Activated naive CD4-positive, alpha-beta T cell treated with anti-CD3 and anti-CD28 coated beads, Interleukin-2, amount 10 ng/mL, durations not matched to agents 7 days and 5 days (primary cell): ENCODE data around the gene CANT1.
"Not testable (repeated sequence)": the region's sequence is repeated elsewhere in the genome, so short reads cannot be mapped to it uniquely, and the experiment has no call there.

Experiments
- CTCF ChIA-PET: fragments of 350-600 bp; sonication (Branson Sonifier 250); formaldehyde crosslinking; loops from one replicate; lab custom pipeline; 2021; ENCODE audit warnings: antibody characterized with exemption; lab: Charles Lee
- DNase-seq: peaks from one replicate; pipeline ENCODE4 v3.0.0-alpha.2; 2020
- H3K27ac Mint-ChIP-seq: one replicate; pipeline ENCODE4 v1.8.0; 2021; ENCODE audit warnings: mild to moderate bottlenecking, moderate library complexity, mixed read lengths
- H3K27me3 Mint-ChIP-seq: one replicate; pipeline ENCODE4 v1.8.0; 2021; ENCODE audit warnings: mild to moderate bottlenecking, mixed read lengths
- H3K36me3 Mint-ChIP-seq: one replicate; pipeline ENCODE4 v1.8.0; 2021; ENCODE audit warnings: mixed read lengths
- H3K4me1 Mint-ChIP-seq: one replicate; pipeline ENCODE4 v1.8.0; 2021; ENCODE audit warnings: mixed read lengths
- H3K4me3 Mint-ChIP-seq: one replicate; pipeline ENCODE4 v1.8.0; 2021; ENCODE audit warnings: mild to moderate bottlenecking, moderate library complexity, mixed read lengths
- H3K9me3 Mint-ChIP-seq: one replicate; pipeline ENCODE4 v1.8.0; 2021; ENCODE audit warnings: mixed read lengths

Gene CANT1

GRCh38 chr17:78959803-78960202 is 49.8 kb downstream of the CANT1 start:
- H3K4me1 Mint-ChIP-seq: no peaks in the 10 kb centered on the region
- no peak overlapping the region for H3K27ac Mint-ChIP-seq
- H3K36me3 Mint-ChIP-seq: no peaks in the 10 kb centered on the region
- H3K9me3 Mint-ChIP-seq: no peaks in the 10 kb centered on the region
- CTCF ChIA-PET: no interaction called here
- DNase-seq: no peak
- no peak overlapping the region for H3K4me3 Mint-ChIP-seq
- H3K27me3 Mint-ChIP-seq: peaks cover 3% of the 10 kb centered on the region

- Mint-ChIP-seq H3K4me3 (no peak overlapping the region), H3K9me3 (no peaks in the 10 kb centered on the region), H3K27ac (no peak overlapping the region), H3K36me3 (no peaks in the 10 kb centered on the region), H3K27me3 (peaks cover 4% of the 10 kb centered on the region), H3K4me1 (no peaks in the 10 kb centered on the region)
- CTCF ChIA-PET: interaction anchor here (1.1 kb wide), 1 partner anchor 15 kb away, joined by 3 read pairs; no protein-coding TSS in a partner anchor
- no peak for DNase-seq
Measured at GRCh38 chr17:78958641-78959127, 50.9 kb downstream of the CANT1 start.

GRCh38 chr17:78957128-78957527 is 52.4 kb downstream of the CANT1 start:
- Mint-ChIP-seq H3K27me3 (peaks cover 13% of the 10 kb centered on the region), H3K36me3 (no peaks in the 10 kb centered on the region), H3K4me3 (no peak overlapping the region), H3K27ac (no peak overlapping the region), H3K4me1 (no peaks in the 10 kb centered on the region), H3K9me3 (no peaks in the 10 kb centered on the region)
- DNase-seq: no peak
- CTCF ChIA-PET: no interaction called here

DNA sequence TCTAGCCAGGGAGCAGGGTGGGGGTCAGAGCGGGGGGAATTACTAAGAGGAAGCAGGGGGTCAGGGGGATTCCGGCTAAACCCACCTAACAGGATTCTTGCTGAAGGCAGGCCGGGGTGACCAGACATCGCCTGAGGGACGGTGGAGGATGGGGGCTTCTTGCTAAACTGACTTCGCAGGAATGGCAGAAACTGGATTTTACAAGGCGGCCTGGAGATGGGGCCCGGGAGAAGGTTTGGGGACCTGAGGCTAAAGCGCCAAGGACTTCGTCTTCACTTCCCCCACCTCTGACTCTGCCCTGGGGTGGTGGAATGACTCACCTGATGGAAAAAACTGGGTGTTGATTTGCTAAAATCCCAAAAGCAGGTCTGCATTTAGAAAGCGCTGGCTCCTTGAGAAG is 53.3 kb downstream of the CANT1 start:
- CTCF ChIA-PET: no interaction called here
- no peak for DNase-seq
- H3K9me3 Mint-ChIP-seq: peaks cover 3% of the 10 kb centered on the region
- H3K27ac Mint-ChIP-seq: no peak overlapping the region
- peaks cover 16% of the 10 kb centered on the region for H3K27me3 Mint-ChIP-seq
- no peak overlapping the region for H3K4me3 Mint-ChIP-seq
- no peaks in the 10 kb centered on the region for H3K4me1 Mint-ChIP-seq
- H3K36me3 Mint-ChIP-seq: no peaks in the 10 kb centered on the region

DNA sequence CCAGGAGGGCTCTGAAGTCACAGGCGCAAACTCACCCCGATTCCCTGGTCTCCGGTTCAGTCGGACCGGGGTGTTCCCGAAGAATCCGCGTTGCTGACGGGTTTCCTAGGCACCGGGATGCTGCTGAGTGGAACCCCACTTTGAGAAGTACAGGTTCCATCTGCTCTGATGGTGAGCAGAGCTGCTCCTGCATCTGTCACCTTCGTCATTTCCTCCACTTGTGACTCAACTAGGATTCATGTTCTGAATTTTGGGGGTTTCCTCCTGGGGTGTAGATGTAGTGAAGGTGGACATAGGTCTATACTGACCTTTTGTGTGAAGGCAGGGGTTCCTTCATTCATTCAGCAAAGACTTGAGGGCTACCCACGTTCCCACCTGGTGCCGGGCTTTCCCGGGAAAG is 54.9 kb downstream of the CANT1 start:
- H3K36me3 Mint-ChIP-seq: no peaks in the 10 kb centered on the region
- no peak for DNase-seq
- no peak overlapping the region for H3K4me3 Mint-ChIP-seq
- H3K4me1 Mint-ChIP-seq: no peaks in the 10 kb centered on the region
- H3K27me3 Mint-ChIP-seq: peaks cover 19% of the 10 kb centered on the region
- peaks cover 17% of the 10 kb centered on the region for H3K9me3 Mint-ChIP-seq
- CTCF ChIA-PET: no interaction called here
- H3K27ac Mint-ChIP-seq: no peak overlapping the region

DNA sequence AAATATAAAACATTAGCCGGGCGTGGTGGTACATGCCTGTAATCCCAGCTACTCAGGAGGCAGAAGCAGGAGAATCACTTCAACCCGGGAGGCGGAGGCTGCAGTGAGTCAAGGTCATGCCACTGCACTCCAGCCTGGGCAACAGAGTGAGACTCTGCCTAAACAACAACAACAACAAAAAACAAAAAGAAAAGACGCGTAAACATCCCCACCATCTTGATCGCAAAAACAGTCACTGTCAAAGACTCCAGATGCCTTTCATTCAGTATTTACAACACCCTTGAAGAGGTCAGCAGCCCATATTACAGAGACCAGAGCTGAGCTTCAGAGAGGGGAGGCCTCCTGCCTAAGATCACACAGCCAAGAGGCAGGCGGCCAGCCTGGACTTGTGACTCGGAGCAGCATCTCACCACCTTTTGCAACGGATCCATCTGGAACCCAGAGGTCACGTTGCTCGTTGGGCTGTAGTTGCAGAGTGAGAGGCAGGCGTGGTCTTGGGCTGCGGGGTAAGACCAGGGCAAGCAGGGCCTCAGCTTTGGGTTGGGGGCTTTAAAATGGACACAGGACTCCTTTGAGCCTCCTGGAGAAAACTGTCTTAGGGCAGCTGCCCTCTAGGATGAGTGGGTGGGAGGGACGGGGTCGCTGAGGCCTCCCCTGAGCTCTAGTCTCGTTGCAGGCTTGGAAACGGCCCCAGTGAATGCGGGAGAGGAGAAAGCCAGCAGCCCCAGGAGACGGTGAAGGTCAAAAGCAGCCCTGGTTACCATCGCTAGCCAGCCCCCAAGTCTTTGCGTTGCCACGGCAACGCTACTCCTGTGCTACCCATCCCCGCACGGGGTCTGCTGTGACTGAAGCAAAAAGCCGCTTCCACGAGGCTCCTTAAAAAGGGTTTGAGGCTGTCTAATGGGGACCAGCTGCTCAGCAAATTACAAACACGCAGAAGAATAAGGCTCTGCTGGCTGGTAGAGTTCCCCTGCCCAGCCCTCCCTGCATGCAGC is 55.9 kb downstream of the CANT1 start:
- Mint-ChIP-seq H3K9me3 (peaks cover 21% of the 10 kb centered on the region), H3K27ac (no peak overlapping the region), H3K27me3 (peaks cover 23% of the 10 kb centered on the region), H3K36me3 (no peaks in the 10 kb centered on the region), H3K4me3 (no peak overlapping the region), H3K4me1 (no peaks in the 10 kb centered on the region)
- CTCF ChIA-PET: no interaction called here
- no peak for DNase-seq

GRCh38 chr17:78952706-78953105 is 56.9 kb downstream of the CANT1 start:
- Mint-ChIP-seq H3K27ac (no peak overlapping the region), H3K4me3 (no peak overlapping the region), H3K27me3 (peaks cover 23% of the 10 kb centered on the region), H3K36me3 (no peaks in the 10 kb centered on the region), H3K9me3 (peaks cover 21% of the 10 kb centered on the region), H3K4me1 (no peaks in the 10 kb centered on the region)
- CTCF ChIA-PET: interaction anchor here (0.6 kb wide), 1 partner anchor 89 kb away, joined by 3 read pairs; no protein-coding TSS in a partner anchor
- DNase-seq: no peak

- no peaks in the 10 kb centered on the region for H3K4me1 Mint-ChIP-seq
- peaks cover 21% of the 10 kb centered on the region for H3K9me3 Mint-ChIP-seq
- no peaks in the 10 kb centered on the region for H3K36me3 Mint-ChIP-seq
- no peak for DNase-seq
- no peak overlapping the region for H3K27ac Mint-ChIP-seq
- CTCF ChIA-PET: no interaction called here
- H3K27me3 Mint-ChIP-seq: peaks cover 23% of the 10 kb centered on the region
- H3K4me3 Mint-ChIP-seq: no peak overlapping the region
Measured at GRCh38 chr17:78951967-78952551, 57.5 kb downstream of the CANT1 start.

DNA sequence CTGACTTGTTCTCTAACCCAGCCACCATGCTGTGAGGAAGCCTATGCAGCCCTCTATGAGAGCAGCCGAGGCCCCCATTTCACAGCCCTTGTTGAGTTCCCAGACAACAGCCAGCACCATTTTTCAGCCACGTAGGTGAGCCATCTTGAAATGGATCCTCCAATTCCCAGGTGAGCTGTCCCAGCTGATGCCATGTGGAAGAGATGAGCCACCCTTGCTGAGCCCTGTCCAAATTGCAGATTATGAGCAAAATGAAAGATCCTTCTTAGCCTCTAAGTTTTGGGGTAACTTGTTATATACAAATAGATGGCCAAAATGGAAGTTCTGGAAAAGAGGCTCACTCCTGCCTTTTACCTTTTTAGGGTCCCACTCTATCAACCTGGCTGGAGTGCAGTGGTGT is 58.7 kb downstream of the CANT1 start:
- CTCF ChIA-PET: no interaction called here
- no peaks in the 10 kb centered on the region for H3K4me1 Mint-ChIP-seq
- no peak for DNase-seq
- peaks cover 21% of the 10 kb centered on the region for H3K9me3 Mint-ChIP-seq
- no peaks in the 10 kb centered on the region for H3K36me3 Mint-ChIP-seq
- H3K4me3 Mint-ChIP-seq: no peak overlapping the region
- H3K27me3 Mint-ChIP-seq: peaks cover 23% of the 10 kb centered on the region
- H3K27ac Mint-ChIP-seq: no peak overlapping the region

- Mint-ChIP-seq H3K36me3 (no peaks in the 10 kb centered on the region), H3K27me3 (peaks cover 34% of the 10 kb centered on the region), H3K9me3 (peaks cover 21% of the 10 kb centered on the region), H3K4me3 (no peak overlapping the region), H3K4me1 (no peaks in the 10 kb centered on the region), H3K27ac (no peak overlapping the region)
- DNase-seq: no peak
- CTCF ChIA-PET: interaction anchor here (1.1 kb wide), 1 partner anchor 82 kb away, joined by 3 read pairs; no protein-coding TSS in a partner anchor
Measured at GRCh38 chr17:78947235-78948149, 62.1 kb downstream of the CANT1 start.

DNA sequence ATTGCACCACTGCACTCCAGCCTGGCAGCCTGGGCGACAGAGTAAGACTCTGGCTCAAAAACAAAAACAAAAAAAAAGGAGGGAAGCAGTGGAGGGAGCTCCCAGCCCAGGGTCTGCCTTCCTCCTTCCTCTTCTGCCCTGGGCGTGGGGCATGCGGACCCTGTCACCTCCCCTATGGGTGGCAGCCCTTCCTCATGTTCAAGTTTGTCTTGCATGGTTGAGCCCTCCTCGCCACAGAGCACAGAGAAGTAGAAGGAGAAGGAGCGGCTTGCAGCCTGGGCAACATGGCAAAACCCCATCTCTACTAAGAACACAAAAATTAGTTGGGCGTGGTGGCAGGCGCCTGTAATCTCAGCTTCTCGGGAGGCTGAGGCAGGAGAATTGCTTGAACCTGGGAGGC is 62.9 kb downstream of the CANT1 start:
- H3K36me3 Mint-ChIP-seq: no peaks in the 10 kb centered on the region
- peaks cover 27% of the 10 kb centered on the region for H3K27me3 Mint-ChIP-seq
- no peaks in the 10 kb centered on the region for H3K4me1 Mint-ChIP-seq
- peaks cover 21% of the 10 kb centered on the region for H3K9me3 Mint-ChIP-seq
- CTCF ChIA-PET: no interaction called here
- no peak for DNase-seq
- no peak overlapping the region for H3K27ac Mint-ChIP-seq
- no peak overlapping the region for H3K4me3 Mint-ChIP-seq

GRCh38 chr17:78946131-78946530 is 63.4 kb downstream of the CANT1 start:
- peaks cover 27% of the 10 kb centered on the region for H3K27me3 Mint-ChIP-seq
- DNase-seq: no peak
- H3K36me3 Mint-ChIP-seq: no peaks in the 10 kb centered on the region
- peaks cover 16% of the 10 kb centered on the region for H3K9me3 Mint-ChIP-seq
- H3K4me1 Mint-ChIP-seq: no peaks in the 10 kb centered on the region
- CTCF ChIA-PET: no interaction called here
- H3K27ac Mint-ChIP-seq: no peak overlapping the region
- no peak overlapping the region for H3K4me3 Mint-ChIP-seq

DNA sequence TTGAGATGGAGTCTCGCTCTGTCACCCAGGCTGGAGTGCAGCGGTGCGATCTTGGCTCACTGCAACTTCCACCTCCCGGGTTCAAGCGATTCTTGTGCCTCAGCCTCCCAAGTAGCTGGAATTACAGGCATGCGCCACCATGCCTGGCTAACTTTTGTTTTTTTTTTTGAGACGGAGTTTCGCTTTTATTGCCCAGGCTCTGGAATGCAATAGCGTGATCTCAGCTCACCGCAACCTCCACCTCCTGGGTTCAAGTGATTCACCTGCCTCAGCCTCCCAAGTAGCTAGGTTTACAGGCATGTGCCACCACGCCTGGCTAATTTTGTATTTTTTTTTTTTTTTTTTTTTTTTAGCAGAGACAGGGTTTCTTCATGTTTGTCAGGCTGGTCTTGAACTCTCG is 64.1 kb downstream of the CANT1 start:
- H3K9me3 Mint-ChIP-seq, CTCF ChIA-PET: not testable (repeated sequence)
- H3K27me3 Mint-ChIP-seq: peaks cover 31% of the 10 kb centered on the region

GRCh38 chr17:78944956-78945355 is 64.6 kb downstream of the CANT1 start:
- H3K27me3 Mint-ChIP-seq: peaks cover 31% of the 10 kb centered on the region
- CTCF ChIA-PET: no interaction called here
- no peak for DNase-seq
- no peak overlapping the region for H3K4me3 Mint-ChIP-seq
- H3K27ac Mint-ChIP-seq: no peak overlapping the region
- no peaks in the 10 kb centered on the region for H3K4me1 Mint-ChIP-seq
- H3K36me3 Mint-ChIP-seq: no peaks in the 10 kb centered on the region
- peaks cover 5% of the 10 kb centered on the region for H3K9me3 Mint-ChIP-seq

More for the DNA sequence above, 64.1 kb downstream of the CANT1 start:
- H3K4me3 Mint-ChIP-seq, H3K27ac Mint-ChIP-seq, DNase-seq, H3K4me1 Mint-ChIP-seq, H3K36me3 Mint-ChIP-seq: not testable (repeated sequence)
